NOMO-1 treated with dmso at 0.1 percent for 144 hours (cell line): ENCODE results near the gene ESPL1.
A peak's percentile ranks its signal among the peaks of the same experiment; 100 is the strongest.

Source experiments
- DNase-seq: peaks from one replicate; lab custom pipeline; 2025; ENCODE audit not compliant: unreplicated experiment; lab: John Stamatoyannopoulos, UW

The ESPL1 gene

GRCh38 chr12:53267999-53268629 is at the start of gene ESPL1:
TSS of gene ESPL1 (plus strand) at chr12:53268299. CDS start at chr12:53268767, 468 bp downstream.
- peak; percentile 63 for DNase-seq

GRCh38 chr12:53218551-53219291 is 49.4 kb upstream of the ESPL1 start:
- DNase-seq = no peak

GRCh38 chr12:53219292-53219955 is 48.7 kb upstream of the ESPL1 start:
- DNase-seq = no peak

- DNase-seq = peak; percentile 37
Observed at GRCh38 chr12:53219956-53220693, 48.0 kb upstream of the ESPL1 start.

- DNase-seq = peak; percentile 96
Observed at GRCh38 chr12:53220694-53221202, 47.4 kb upstream of the ESPL1 start.

GRCh38 chr12:53221203-53222080 is 46.7 kb upstream of the ESPL1 start:
- no peak for DNase-seq

GRCh38 chr12:53222170-53222721 is 45.9 kb upstream of the ESPL1 start:
- DNase-seq = no peak

GRCh38 chr12:53222806-53223261 is 45.3 kb upstream of the ESPL1 start:
- DNase-seq = no peak

- no peak for DNase-seq
Observed at GRCh38 chr12:53223389-53224060, 44.6 kb upstream of the ESPL1 start.

GRCh38 chr12:53224061-53224896 is 43.8 kb upstream of the ESPL1 start:
- DNase-seq = no peak

GRCh38 chr12:53224897-53225634 is 43.0 kb upstream of the ESPL1 start:
- no peak for DNase-seq

GRCh38 chr12:53225635-53226424 is 42.3 kb upstream of the ESPL1 start:
- no peak for DNase-seq

- no peak for DNase-seq
Observed at GRCh38 chr12:53226815-53227214, 41.3 kb upstream of the ESPL1 start.

GRCh38 chr12:53227341-53227740 is 40.8 kb upstream of the ESPL1 start:
- DNase-seq = no peak

- DNase-seq = no peak
Observed at GRCh38 chr12:53227836-53228235, 40.3 kb upstream of the ESPL1 start.

- DNase-seq = no peak
Observed at GRCh38 chr12:53229454-53229853, 38.6 kb upstream of the ESPL1 start.
